Activated T-helper 2 cell treated with anti-CD3 and anti-CD28 coated beads, Interferon-gamma antibody, Interleukin-2, Interleukin-4, amounts not matched to agents 10 μg/mL and 5 μg/mL and 100 μg/mL, durations not matched to agents 14 hours and 24 hours and 36 hours (primary cell): ENCODE measurements around the gene KCNJ4. TPM values are rescaled to one million over a fixed set of nuclear protein-coding genes. Genes with fewer than 3 reads are reported as not detected.

Experiments
- DNase-seq: peaks from one replicate; pipeline ENCODE4 v3.0.0; 2021; ENCODE audit warnings: low spot score
- H3K27ac Mint-ChIP-seq: one replicate; pipeline ENCODE4 v1.8.0; 2021; ENCODE audit warnings: mixed read lengths
- H3K27me3 Mint-ChIP-seq: one replicate; pipeline ENCODE4 v1.8.0; 2021; ENCODE audit warnings: low read depth, mixed read lengths
- H3K36me3 Mint-ChIP-seq: one replicate; pipeline ENCODE4 v1.8.0; 2021; ENCODE audit warnings: low read depth, mixed read lengths
- H3K4me1 Mint-ChIP-seq: one replicate; pipeline ENCODE4 v1.8.0; 2021; ENCODE audit warnings: low read depth, mixed read lengths
- H3K4me3 Mint-ChIP-seq: one replicate; pipeline ENCODE4 v1.8.0; 2021; ENCODE audit warnings: low read depth, mild to moderate bottlenecking, moderate library complexity, mixed read lengths
- H3K9me3 Mint-ChIP-seq: one replicate; pipeline ENCODE4 v1.8.0; 2021; ENCODE audit warnings: mixed read lengths
- intact Hi-C: fragments of 100-400 bp; cut with micrococcal nuclease; formaldehyde crosslinking; loops from one replicate; pipeline ENCODE4 v1.15.1; 2023
- total RNA-seq: library from RNA; stranded (reverse); gene quantifications from 2 replicates; pipeline ENCODE4 v1.2.3, GENCODE V29; 2022

The KCNJ4 gene
- total RNA-seq, 1 donor from 2014 or later = not detected

DNA sequence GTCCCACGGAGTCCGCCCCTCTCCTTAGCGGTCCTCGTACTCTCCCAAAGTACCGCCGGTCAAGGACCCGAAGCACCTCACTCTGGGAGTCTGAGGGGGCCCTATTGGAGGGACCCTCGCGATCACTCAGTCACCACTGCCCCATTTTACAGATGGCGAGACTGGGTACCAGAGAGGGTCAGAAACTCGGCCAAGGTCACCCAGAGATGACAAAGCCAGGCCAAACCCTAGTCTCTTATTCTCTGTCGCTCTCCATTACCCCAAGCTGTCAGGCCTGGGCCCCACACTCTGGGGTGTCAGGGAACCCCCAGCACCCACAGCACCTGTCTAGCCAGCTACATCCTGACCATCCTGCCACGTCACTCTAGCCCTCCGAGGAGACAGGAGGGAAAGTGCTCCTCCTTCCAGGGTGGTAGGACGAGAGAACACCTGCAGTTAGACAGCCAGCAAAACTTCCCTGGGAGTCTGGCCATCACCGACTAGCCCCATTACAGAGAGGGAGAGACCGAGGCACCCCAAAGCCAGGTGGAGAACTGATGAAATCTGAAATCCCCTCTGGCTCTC lies 1.4 kb upstream of the KCNJ4 start:
- Mint-ChIP-seq H3K4me3 (peak overlapping the region; percentile 60), H3K27ac (no peak overlapping the region), H3K27me3 (peaks cover 73% of the 10 kb centered on the region), H3K9me3 (no peaks in the 10 kb centered on the region), H3K4me1 (peaks cover 3% of the 10 kb centered on the region), H3K36me3 (peaks cover 3% of the 10 kb centered on the region)
- intact Hi-C loops = no loop called here
- no peak for DNase-seq

DNA sequence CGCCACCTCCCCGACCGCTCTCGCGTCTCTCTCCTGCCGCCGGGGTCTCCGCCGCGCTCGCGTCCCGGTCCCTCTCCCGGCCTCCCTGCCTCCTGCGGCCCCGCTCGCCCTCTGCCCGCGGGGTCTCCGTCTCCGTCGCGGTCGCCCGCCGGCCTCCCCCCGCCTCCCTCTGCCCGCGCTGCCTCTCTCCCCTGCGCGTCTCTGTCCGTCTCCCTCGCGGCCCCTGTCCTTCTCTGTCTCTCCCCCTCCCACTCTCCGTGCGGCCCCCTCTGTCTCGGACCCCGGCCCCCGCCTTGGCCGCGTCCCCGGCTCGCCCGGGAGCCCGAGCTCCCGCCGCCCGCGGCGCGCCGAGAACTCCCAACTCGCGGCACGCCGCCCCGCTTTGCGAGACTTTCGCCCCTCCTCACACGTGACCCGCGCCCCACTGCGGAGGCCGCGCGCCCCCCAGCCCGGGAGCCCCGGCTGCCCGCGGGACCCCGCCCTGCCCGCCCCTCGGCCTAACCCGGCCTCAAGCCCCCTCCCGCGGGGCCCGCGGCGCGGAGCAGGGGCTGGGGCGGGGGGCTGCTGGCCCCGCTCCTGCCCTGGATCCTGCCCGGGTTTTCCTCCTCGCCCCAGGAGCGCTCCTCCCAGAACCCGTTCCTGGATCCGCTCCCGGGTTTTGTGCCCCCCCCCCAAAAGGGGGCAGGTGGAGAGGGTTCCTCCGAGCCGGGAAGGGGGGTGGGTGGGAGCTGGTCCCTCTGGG lies 702 bp upstream of the KCNJ4 start:
- Mint-ChIP-seq H3K4me3 (no peak overlapping the region), H3K9me3 (no peaks in the 10 kb centered on the region), H3K27ac (no peak overlapping the region), H3K36me3 (peaks cover 3% of the 10 kb centered on the region), H3K27me3 (peaks cover 71% of the 10 kb centered on the region), H3K4me1 (peaks cover 3% of the 10 kb centered on the region)
- no peak for DNase-seq
- intact Hi-C loops = no loop called here

DNA sequence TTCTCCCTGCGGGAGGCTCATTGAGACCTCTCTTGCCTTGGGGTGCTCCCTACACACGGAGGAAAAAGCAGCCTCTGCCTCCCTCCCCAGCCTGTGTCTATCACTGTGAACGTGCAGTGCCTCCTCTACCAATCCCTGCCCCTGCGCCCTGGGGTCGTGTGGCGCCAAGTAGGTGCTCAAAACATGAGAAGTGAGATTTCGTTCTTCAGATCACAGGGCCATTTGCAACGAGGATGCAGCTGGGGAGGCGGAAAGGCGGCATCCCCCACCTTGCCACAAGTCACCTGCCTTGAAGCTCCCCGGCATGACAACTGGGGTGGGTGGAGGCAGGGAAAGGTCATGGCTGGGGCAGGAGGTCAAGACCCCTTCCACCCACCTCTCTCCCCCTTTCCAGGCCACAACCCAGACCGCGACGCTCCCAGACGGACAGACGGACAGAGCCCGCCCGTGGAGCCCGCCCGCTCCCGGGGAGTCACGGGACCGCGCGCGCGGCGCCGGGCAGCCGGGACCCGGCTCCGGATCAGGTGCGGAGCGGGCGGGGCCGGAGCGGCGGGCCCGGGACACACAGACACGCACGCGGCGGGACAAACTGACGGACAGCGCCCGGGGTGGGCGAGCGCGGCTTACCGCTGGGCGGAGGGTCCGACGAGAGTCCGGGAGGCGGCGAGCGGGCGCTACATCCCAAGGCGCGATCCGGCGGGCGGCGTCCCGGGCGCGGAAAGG lies 485 bp downstream of the KCNJ4 start:
- Mint-ChIP-seq H3K4me3 (peak overlapping the region; percentile 51), H3K27me3 (peaks cover 70% of the 10 kb centered on the region), H3K4me1 (peaks cover 3% of the 10 kb centered on the region), H3K9me3 (no peaks in the 10 kb centered on the region), H3K27ac (no peak overlapping the region), H3K36me3 (peaks cover 3% of the 10 kb centered on the region)
- intact Hi-C loops = no loop called here
- DNase-seq = no peak

DNA sequence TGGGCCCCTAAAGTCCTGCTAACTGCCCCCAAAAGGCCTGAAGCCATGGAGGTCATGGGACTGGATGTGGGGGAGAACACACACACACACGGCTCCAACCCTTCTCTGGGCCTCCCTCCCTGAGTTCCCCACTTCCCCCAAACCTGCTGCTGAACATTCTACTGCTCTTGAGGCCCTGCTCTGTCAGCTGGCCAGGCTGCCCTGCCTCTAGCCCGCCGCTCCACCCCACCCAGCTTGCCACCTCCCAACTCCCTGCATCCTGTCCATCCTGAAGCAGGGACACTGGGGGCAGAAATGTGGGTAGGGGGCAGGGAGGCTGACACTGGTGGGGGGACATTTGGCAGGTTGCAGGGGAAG lies 1.0 kb downstream of the KCNJ4 start:
- no peak overlapping the region for H3K27ac Mint-ChIP-seq
- H3K27me3 Mint-ChIP-seq = peaks cover 65% of the 10 kb centered on the region
- H3K36me3 Mint-ChIP-seq = peaks cover 3% of the 10 kb centered on the region
- no peaks in the 10 kb centered on the region for H3K9me3 Mint-ChIP-seq
- peaks cover 3% of the 10 kb centered on the region for H3K4me1 Mint-ChIP-seq
- DNase-seq = no peak
- no peak overlapping the region for H3K4me3 Mint-ChIP-seq
- intact Hi-C loops = no loop called here

DNA sequence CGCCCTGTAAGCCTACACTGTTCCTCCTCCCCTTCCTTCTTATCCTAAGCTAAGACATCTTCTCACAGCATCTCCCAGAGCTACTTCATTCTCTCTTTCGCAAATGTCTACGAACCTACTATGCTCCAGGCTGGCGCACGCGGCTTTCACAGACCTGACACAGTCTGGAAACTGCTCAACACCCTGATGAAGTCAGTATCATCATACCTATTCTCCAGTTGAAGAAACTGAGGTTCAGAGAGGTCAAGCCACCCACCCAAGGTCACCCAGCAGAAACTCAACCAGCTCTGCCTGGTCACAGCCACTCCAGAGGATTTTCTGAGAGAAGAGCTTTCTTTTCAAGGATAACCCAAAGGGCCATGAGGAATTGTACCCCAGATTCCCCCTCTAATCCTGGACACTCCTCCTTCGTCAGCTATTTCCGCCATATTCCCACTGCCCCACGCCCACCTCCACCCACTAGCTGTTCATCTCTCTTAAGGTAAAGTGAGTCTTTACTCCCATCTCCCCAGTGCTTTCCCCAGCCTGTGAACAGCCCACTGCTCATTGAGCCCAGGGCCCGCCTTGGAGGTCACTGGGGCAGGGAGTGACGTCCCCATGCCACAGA lies 1.8 kb downstream of the KCNJ4 start:
- H3K9me3 Mint-ChIP-seq = no peaks in the 10 kb centered on the region
- H3K4me3 Mint-ChIP-seq = no peak overlapping the region
- intact Hi-C loops = no loop called here
- DNase-seq = no peak
- H3K4me1 Mint-ChIP-seq = peaks cover 3% of the 10 kb centered on the region
- H3K27me3 Mint-ChIP-seq = peaks cover 57% of the 10 kb centered on the region
- no peak overlapping the region for H3K27ac Mint-ChIP-seq
- peaks cover 3% of the 10 kb centered on the region for H3K36me3 Mint-ChIP-seq

DNA sequence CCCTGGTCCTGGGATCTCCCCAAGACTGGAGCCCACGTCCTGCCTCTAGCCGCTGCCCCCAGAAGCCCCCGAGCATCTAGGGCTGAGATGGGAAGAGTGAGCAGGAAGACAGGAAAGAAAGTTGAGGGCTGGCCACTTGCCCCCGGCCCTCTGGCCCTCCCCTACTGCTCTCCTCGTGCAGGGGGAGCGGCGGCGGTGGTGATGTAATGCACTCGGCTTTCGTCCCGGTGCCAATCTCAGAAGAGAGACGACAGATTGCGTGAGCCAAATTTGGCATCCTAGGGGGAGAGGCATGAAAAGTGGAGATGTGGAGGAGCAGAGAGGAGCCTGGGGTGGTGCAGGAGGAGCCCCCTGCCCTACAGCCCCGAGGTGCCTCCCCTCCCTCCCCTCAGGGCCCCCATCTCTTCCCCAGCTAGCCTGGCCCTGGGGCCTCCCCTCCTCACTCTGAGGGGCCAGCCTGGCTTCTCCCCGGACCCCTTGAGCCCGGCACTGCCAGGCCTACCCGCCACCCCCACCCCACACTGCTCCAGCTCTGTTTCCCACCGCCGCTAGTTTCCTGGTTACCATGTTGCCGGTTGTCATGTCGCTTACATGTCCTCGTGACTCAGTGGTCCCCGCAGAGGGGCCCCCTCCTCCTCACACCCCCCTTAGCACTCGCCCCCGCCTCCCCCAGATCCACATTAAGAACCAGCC lies 2.5 kb downstream of the KCNJ4 start:
- Mint-ChIP-seq H3K27me3 (peaks cover 50% of the 10 kb centered on the region), H3K4me3 (no peak overlapping the region), H3K36me3 (peaks cover 3% of the 10 kb centered on the region), H3K27ac (no peak overlapping the region), H3K9me3 (no peaks in the 10 kb centered on the region), H3K4me1 (peaks cover 3% of the 10 kb centered on the region)
- DNase-seq = no peak
- intact Hi-C loops = no loop called here

DNA sequence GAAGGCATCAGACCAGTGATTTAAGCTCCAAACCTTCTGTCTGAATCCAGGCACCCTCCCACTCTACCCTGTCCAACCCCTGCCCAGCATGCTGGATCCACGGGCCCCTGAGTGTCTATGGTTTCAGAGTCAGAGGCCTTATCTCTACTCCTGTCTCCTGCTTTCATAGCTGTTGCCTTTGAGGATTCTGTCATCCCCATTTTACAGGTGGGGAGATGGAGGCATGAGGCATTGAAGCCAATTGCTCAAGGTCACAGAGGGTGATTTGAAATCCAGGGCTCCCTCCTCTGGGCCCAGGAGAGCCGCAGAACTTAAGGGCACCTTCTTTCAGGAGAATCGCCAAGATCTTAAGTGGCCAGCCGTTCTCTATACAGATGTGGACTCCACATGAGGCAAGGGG lies 3.1 kb downstream of the KCNJ4 start:
- Mint-ChIP-seq H3K27me3 (peaks cover 44% of the 10 kb centered on the region), H3K4me3 (no peak overlapping the region), H3K27ac (no peak overlapping the region), H3K9me3 (no peaks in the 10 kb centered on the region), H3K36me3 (peaks cover 3% of the 10 kb centered on the region), H3K4me1 (peaks cover 3% of the 10 kb centered on the region)
- DNase-seq = no peak
- intact Hi-C loops = no loop called here

DNA sequence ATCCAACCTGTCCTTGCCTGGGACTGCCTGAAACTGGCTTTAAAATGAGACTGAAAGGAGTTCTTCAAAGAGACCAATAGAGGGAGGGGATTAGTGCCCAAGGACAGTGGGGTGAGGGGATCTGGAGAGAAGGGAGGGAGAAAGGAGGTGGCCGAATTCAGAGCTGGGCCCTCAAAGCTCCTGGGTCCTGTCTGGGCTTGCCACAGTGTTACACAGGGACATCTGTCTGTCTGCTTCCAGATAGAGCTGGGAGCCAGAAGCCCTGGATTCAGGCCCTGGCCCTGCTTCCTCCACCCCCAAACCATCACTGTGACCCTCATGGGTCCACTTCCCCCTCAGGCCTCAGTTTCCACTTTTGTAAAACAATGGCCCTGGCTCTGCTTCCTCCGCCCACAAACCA lies 3.6 kb downstream of the KCNJ4 start:
- intact Hi-C loops = no loop called here
- H3K27me3 Mint-ChIP-seq = peaks cover 39% of the 10 kb centered on the region
- H3K9me3 Mint-ChIP-seq = no peaks in the 10 kb centered on the region
- H3K27ac Mint-ChIP-seq = no peak overlapping the region
- no peak overlapping the region for H3K4me3 Mint-ChIP-seq
- peaks cover 3% of the 10 kb centered on the region for H3K4me1 Mint-ChIP-seq
- H3K36me3 Mint-ChIP-seq = peaks cover 3% of the 10 kb centered on the region
- no peak for DNase-seq

DNA sequence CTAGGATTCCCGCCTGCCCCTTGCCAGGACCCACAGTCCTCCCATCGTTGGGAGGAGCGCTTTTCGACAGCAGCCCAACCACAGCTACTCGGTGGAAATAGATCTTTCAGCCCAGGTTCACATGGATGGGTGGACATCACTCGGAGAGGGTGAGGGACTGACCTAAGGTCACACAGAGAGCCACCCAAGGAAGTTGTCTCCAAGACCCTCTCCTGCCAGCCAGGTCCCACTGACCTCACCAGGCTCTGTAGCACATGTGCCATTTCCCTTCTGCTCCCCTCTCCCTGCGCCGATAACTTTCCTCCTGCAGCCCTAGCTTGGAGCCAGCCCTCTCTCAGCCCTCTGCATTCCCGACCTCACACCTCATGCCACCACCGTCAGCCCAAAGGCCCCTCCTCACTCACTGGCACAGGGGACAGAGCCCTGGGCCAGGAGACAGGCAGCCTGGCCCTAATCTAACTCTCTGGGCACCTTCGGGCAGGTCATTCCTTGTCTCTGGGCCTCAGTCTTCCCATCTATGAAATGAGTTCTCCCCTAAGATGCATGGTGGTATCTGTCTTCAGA lies 4.7 kb downstream of the KCNJ4 start:
- no peak for DNase-seq
- H3K4me1 Mint-ChIP-seq = peaks cover 3% of the 10 kb centered on the region
- H3K9me3 Mint-ChIP-seq = no peaks in the 10 kb centered on the region
- H3K27me3 Mint-ChIP-seq = peaks cover 37% of the 10 kb centered on the region
- H3K27ac Mint-ChIP-seq = no peak overlapping the region
- peaks cover 3% of the 10 kb centered on the region for H3K36me3 Mint-ChIP-seq
- intact Hi-C loops = no loop called here
- no peak overlapping the region for H3K4me3 Mint-ChIP-seq

DNA sequence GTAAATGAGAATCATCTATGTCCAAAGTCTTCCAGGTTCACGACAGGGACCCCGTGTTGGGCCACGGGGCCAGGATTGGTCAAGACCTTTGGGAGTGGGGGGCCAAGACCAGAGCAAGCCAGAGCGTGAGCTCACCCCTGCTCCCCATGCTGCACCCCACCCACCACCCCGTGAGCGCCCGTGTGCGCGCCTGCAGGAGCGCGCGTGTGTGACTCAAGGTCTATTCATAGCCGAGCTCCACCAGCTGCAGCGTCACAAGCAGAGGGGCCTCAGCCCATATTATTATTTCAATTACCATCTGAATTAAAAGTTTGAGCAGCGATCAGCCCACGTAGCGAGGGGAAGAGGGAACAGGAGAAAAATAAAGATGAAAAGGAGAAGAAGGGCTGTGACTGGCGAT lies 5.2 kb downstream of the KCNJ4 start:
- H3K9me3 Mint-ChIP-seq = no peaks in the 10 kb centered on the region

DNA sequence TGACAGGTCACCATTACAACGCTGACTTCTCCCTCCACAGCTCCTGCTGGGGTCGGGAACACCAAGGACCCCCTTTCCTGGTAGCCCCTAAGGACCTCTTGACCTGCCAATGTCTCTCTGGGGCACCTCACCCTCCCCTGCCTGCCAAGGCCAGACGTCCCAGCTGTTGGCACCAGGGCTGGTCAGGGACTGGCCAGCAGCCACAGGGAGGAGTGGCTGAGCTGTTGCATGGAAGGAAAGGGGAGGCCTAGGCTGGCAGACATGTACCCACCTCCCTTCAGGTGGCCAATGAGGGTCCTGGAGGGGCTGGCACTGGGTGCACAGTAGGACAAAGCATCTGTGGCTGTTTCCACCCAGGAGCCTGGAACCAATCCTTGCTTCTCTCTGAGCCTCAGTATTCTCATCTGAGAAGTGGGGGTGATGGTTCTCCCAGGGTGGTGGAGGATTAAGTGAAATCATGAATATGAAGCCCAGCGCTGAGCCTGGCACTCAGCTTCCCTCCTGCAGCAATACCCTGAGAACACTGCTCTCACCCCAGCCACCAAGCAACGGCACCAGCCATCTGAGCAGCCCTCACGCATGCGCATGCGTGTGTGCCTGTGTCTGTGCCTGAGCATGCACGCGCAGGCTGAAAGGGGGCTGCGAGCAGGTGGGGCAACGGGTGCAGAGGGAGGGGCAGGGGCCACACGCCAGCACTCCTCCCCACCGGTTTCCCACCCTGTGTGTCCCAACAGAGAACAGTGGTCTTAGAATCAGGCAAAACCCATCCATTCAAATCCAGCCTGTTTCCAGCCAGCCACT lies 5.9 kb downstream of the KCNJ4 start:
- H3K9me3 Mint-ChIP-seq = no peaks in the 10 kb centered on the region
- no peaks in the 10 kb centered on the region for H3K4me1 Mint-ChIP-seq
- intact Hi-C loops = no loop called here
- H3K4me3 Mint-ChIP-seq = no peak overlapping the region
- no peak overlapping the region for H3K27ac Mint-ChIP-seq
- DNase-seq = no peak
- peaks cover 32% of the 10 kb centered on the region for H3K27me3 Mint-ChIP-seq
- H3K36me3 Mint-ChIP-seq = no peaks in the 10 kb centered on the region

More for the DNA sequence above, 5.2 kb downstream of the KCNJ4 start:
- Mint-ChIP-seq H3K4me3 (no peak overlapping the region), H3K27ac (no peak overlapping the region), H3K27me3 (peaks cover 37% of the 10 kb centered on the region), H3K4me1 (peaks cover 3% of the 10 kb centered on the region), H3K36me3 (peaks cover 3% of the 10 kb centered on the region)
- DNase-seq = no peak
- intact Hi-C loops = no loop called here
